Stimulated activated CD4-positive, alpha-beta T cell treated with anti-CD3 and anti-CD28 coated beads, Interleukin-1b, Interleukin-23, amount 100 ng/mL, for 48 hours (primary cell): ENCODE data around the gene RAB44.

Experiments
- DNase-seq: peaks from one replicate; pipeline ENCODE4 v3.0.0-alpha.2; 2020

Gene RAB44

GRCh38 chr6:36754582-36755434 is 57.2 kb downstream of the RAB44 start:
- no peak for DNase-seq

GRCh38 chr6:36755435-36756348 is 58.1 kb downstream of the RAB44 start:
- peak; percentile 81 for DNase-seq

- no peak for DNase-seq
Measured at GRCh38 chr6:36756786-36757185, 59.2 kb downstream of the RAB44 start.

GRCh38 chr6:36757206-36757605 is 59.6 kb downstream of the RAB44 start:
- peak; percentile 48 for DNase-seq

- DNase-seq, result no peak
Measured at GRCh38 chr6:36757943-36758508, 60.4 kb downstream of the RAB44 start.

- no peak for DNase-seq
Measured at GRCh38 chr6:36758516-36759147, 61.0 kb downstream of the RAB44 start.

- peak; percentile 81 for DNase-seq
Measured at GRCh38 chr6:36759148-36759759, 61.6 kb downstream of the RAB44 start.

GRCh38 chr6:36760685-36761435 is 63.2 kb downstream of the RAB44 start:
- DNase-seq, result no peak

GRCh38 chr6:36762123-36762522 is 64.5 kb downstream of the RAB44 start:
- DNase-seq, result no peak

GRCh38 chr6:36765190-36765589 is 67.6 kb downstream of the RAB44 start:
- DNase-seq, result no peak

GRCh38 chr6:36765594-36766398 is 68.2 kb downstream of the RAB44 start:
- peak; percentile 83 for DNase-seq

- no peak for DNase-seq
Measured at GRCh38 chr6:36766399-36766945, 68.8 kb downstream of the RAB44 start.

- DNase-seq, result no peak
Measured at GRCh38 chr6:36769183-36769675, 71.6 kb downstream of the RAB44 start.

GRCh38 chr6:36769676-36770499 is 72.3 kb downstream of the RAB44 start:
- peak; percentile 20 for DNase-seq

- DNase-seq, result no peak
Measured at GRCh38 chr6:36771145-36771544, 73.5 kb downstream of the RAB44 start.

- DNase-seq, result no peak
Measured at GRCh38 chr6:36772397-36772796, 74.8 kb downstream of the RAB44 start.

GRCh38 chr6:36774331-36774730 is 76.7 kb downstream of the RAB44 start:
- no peak for DNase-seq

- no peak for DNase-seq
Measured at GRCh38 chr6:36776167-36776566, 78.5 kb downstream of the RAB44 start.

- DNase-seq, result no peak
Measured at GRCh38 chr6:36777801-36778200, 80.2 kb downstream of the RAB44 start.
